NCI-H82 treated with DMSO at 0.1 percent for 48 hours (cell line): Measurements from ENCODE around the gene LYPD5.
A peak's percentile ranks its signal among the peaks of the same experiment; 100 is the strongest.
"Not testable (repeated sequence)": the region's sequence is repeated elsewhere in the genome, so short reads cannot be mapped to it uniquely, and the experiment has no call there.

Experiments used
- DNase-seq: peaks from one replicate; lab custom pipeline; 2025; ENCODE audit not compliant: unreplicated experiment; lab: John Stamatoyannopoulos, UW

The LYPD5 gene

GRCh38 chr19:43779147-43779819, 23.0 kb downstream of the LYPD5 start:
- no peak for DNase-seq

GRCh38 chr19:43778651-43779050, 23.6 kb downstream of the LYPD5 start:
- no peak for DNase-seq

DNA sequence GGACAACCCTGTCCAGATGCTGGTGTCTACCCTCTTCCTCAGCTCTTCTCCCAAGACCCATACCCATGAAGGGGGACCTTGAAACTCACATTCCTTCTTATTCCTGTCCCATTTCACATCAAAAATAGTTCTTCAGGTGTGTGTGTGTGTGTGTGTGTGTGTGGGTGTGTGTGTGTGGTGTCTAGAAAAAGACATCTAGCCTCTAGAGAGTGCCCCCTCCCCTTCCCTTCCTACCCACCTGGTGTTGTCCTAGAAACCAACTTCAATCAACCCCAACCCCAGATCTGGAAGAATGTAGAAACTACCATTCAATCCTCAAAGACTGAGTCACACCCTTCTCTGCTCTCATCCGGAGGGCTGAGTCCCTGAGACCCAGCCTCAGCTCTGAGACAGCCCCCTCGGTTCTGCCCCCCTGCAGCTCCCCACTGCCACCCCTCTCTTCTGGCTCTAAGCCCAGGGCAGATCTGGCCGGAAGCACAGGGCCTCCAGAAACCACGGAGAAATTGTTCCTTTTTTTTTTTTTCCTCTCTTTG, 25.0 kb downstream of the LYPD5 start:
- no peak for DNase-seq

DNA sequence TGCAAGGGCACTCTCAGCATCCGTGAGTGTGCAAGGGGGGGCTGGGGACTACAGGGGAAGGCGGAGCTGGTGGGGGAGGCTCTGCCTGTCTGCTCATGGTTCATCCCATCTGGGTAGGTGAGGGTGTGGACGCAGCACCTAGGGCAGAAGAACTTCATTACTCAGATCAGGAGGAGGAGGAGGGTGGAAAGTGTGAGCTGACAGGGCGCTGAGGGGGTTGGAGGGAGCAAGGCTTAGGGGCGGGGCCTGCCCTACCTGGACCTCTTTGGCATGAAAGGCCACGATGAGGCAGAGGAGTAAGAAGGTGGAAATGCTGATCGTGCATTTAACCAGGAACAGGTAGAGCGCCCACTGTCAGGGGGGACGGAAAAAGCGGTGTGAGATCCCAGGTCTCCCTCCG, 26.0 kb downstream of the LYPD5 start:
- DNase-seq, result no peak

DNA sequence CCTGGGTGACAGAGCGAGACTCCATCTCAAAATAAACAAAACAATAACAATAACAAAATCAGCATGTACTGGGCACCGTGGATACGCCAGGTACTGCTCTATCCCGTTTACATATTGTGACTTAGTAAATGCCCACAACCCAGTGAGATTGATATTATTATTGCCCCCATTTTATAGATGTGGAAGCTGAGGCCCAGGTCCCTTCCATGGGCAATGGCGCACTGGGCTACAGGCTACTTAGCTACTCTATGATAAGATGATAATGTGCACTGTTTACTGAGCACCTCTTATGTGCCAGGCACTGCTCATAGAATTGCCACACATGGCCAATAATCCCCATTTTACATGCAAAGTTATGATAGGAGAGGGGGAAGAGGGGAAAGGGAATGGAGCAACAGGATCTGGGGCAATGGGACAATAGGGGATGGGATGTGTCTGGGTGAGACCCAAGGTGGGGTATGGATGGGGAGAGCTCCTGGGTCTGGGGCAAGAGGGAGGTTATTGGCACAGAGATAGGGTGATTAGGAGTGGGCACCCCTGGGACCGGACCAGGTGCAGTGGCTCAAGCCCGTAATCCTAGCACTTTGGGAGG, 26.9 kb downstream of the LYPD5 start:
- no peak for DNase-seq

- not testable (repeated sequence) for DNase-seq
Measured at GRCh38 chr19:43774940-43775258, 27.3 kb downstream of the LYPD5 start.

GRCh38 chr19:43774103-43774939, 27.9 kb downstream of the LYPD5 start:
- DNase-seq, result no peak

GRCh38 chr19:43773725-43774102, 28.5 kb downstream of the LYPD5 start:
- DNase-seq, result no peak

GRCh38 chr19:43769256-43769655, 33.0 kb downstream of the LYPD5 start:
- DNase-seq, result no peak

DNA sequence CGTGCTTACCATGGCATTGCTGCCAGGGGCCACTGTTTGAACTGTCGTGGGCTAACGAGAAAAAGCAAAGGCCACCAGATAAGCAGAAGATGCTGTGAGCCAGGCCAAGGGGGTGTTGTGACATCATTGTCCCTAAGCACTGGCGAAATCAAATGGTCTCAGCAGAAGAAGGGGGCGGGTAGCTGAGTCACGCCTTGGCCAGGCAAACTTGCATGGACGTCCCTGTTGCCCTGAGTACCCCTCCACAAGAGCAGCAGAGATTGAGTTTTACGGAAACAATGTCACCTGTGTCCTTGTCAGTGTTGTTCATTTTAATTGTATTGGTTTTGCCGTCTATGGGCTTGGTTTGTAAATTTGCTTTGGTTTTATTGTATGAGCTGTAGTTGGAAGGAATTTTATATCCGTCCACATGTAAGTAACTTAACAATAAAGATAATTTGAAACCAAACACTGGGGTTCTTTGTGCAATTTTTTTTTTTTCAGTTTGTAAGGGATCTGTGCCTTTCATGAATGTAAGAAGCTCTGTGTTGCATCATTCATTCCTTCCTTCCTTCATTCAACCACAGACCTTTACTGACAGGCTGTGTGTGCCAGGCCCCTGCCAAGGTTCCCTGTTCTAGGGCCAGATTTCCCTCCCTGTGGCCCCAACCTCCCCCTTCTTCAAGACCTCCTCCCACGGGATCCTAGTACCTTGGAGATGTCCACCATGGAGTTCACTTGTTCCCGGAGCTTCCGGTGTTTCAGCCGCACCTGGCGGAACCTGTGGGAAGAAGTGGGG, 33.8 kb downstream of the LYPD5 start:
- DNase-seq, result no peak

DNA sequence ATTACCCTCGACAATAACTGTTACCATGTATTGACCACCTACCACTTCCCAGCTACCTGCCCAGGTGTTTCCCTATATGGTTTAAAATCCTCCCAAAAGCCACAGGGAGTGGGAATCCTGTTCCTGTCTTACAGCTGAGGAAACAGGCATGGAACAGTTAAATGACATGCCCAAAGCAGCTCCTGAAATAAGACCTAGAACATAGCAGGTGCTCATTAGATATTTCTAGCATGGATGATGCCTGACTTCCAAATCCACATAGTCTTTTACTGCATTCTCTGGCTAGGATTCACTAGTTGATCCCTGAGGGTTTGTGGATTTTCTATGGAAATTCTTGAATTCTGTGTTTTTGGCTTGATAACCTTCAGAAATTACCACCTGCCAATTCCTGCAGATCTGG, 34.4 kb downstream of the LYPD5 start:
- DNase-seq, result no peak

GRCh38 chr19:43767316-43767715, 34.9 kb downstream of the LYPD5 start:
- DNase-seq, result no peak

DNA sequence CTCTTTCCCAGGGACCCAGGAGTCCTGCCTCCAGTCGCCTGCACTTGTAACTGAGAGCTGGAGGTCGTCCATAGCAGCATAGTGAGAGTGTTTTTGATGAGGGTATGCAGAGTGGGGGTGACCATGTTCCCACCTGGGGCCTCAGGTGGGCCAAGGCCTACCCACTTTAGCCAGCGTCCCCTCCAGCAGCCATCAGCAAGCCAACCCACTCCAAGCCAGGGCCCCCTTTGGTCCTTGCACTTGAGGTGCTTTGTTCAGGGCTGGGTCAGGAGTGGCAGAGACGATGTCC, 35.5 kb downstream of the LYPD5 start:
- no peak for DNase-seq

DNA sequence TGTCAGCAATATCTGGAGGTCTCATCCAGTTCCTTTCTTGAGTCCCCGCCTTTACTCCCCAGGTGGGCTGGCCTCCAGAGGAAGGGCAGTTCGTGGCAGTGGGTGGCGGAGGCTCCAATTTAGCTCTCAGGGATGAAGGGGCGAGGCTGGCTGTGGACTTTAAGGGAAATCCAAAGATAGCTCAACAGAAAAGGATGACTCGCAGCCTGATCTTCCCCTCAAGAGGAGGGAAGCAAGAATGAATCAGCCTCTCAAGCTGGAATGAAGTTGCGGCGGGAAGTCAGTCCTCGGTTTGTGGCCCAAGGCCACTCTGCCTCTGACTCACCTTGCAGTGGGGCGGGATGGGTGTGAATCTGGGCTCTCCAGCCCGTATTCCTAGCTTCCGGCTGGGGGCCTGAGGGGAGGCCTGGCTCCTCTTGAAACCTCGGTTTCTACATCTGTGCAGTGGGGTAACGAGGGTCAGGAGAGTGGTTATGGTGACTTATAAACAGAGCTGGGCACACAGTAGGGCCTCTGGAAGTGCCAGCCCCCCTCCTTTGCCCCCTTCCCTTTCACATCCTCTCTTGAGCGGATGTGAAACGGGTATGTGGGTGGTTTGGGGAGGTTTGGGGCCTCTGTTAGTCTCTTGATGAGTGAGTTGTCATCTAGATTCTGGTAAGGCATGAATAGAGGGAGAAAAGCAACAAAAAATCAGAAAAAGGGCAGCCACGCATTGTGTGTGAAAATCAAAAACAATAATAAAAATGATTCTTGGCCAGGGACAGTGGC, 37.0 kb downstream of the LYPD5 start:
- no peak for DNase-seq

DNA sequence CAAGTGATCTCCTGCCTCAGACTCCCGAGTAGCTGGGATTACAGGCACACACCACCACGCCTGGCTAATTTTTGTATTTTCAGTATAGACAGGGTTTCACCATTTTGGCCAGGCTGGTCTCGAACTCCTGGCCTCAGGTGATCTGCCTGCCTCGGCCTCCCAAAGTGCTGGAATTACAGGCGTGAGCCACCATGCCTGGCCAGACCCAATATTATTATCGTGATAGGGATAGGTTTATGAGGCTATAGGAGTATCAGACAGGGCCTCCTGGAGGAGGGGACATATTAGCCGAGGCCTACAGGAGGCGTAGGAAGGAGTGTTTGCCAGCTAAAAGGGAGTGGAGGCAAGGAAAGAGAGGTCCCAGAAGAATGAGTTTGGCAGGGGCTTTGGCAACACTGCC, 37.6 kb downstream of the LYPD5 start:
- DNase-seq, result not testable (repeated sequence)

GRCh38 chr19:43763473-43763939, 38.7 kb downstream of the LYPD5 start:
- DNase-seq, result no peak

GRCh38 chr19:43762814-43763213, 39.4 kb downstream of the LYPD5 start:
- no peak for DNase-seq

GRCh38 chr19:43760941-43761340, 41.3 kb downstream of the LYPD5 start:
- DNase-seq, result no peak

DNA sequence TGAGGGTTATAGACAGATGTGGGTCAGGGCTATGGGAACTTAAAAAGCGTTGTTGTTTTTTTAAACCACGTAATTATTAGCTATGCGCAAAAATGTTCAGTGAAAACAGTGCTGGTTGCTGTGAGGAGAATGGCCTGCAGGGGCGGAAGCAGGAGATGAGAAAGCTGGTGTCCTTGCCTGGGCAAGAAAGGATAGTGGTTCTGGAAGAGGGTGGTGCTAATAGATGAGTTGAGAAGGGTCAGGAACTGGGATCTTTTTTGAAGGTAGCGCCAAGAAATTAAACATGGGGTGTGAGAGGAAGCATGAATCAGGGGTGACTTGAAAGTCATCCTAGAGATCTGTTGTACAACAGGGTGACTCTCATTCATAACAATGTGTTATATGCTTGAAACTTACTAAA, 42.7 kb downstream of the LYPD5 start:
- no peak for DNase-seq

- DNase-seq, result peak; percentile 65
Measured at GRCh38 chr19:43755256-43755801, 46.9 kb downstream of the LYPD5 start.
